KMS-11 (cell line): ENCODE data around the gene KRT31.
"Not testable (repeated sequence)": the region's sequence is repeated elsewhere in the genome, so short reads cannot be mapped to it uniquely, and the experiment has no call there.

Experiments
- H2AFZ ChIP-seq: fragments of 200-600 bp; sonication (generic); 2 replicates; pipeline ENCODE4 v1.6.1; 2016; ENCODE audit warnings: antibody characterized with exemption, mixed run types, low read depth
- H3K27ac ChIP-seq: fragments of 200-600 bp; sonication (generic); 2 replicates; pipeline ENCODE4 v1.6.1; 2016; ENCODE audit warnings: mild to moderate bottlenecking, mixed run types
- H3K27me3 ChIP-seq: fragments of 200-600 bp; sonication (generic); 2 replicates; pipeline ENCODE4 v1.6.1; 2017; ENCODE audit warnings: mild to moderate bottlenecking, low read depth, mixed run types, moderate library complexity; ENCODE audit not compliant: insufficient read depth
- H3K36me3 ChIP-seq: fragments of 200-600 bp; sonication (generic); 2 replicates; pipeline ENCODE4 v1.6.1; 2017; ENCODE audit warnings: mild to moderate bottlenecking, mixed run types; ENCODE audit not compliant: insufficient read depth
- H3K4me1 ChIP-seq: fragments of 200-600 bp; sonication (generic); 2 replicates; pipeline ENCODE4 v1.6.1; 2016; ENCODE audit warnings: mild to moderate bottlenecking, low read depth, mixed run types; ENCODE audit not compliant: poor library complexity, severe bottlenecking
- H3K4me2 ChIP-seq: fragments of 200-600 bp; sonication (generic); 2 replicates; pipeline ENCODE4 v1.7.0; 2016; ENCODE audit warnings: mild to moderate bottlenecking, mixed run types
- H3K4me3 ChIP-seq: fragments of 200-600 bp; sonication (generic); IDR thresholded peaks from 2 replicates; pipeline ENCODE4 v1.6.1; 2017; ENCODE audit warnings: low read depth, low read length, mixed read lengths; ENCODE audit not compliant: insufficient read depth
- H3K79me2 ChIP-seq: fragments of 200-600 bp; sonication (generic); 2 replicates; pipeline ENCODE4 v1.6.1; 2016; ENCODE audit warnings: low read depth, mixed run types; ENCODE audit not compliant: insufficient read depth
- H3K9ac ChIP-seq: fragments of 200-600 bp; sonication (generic); 2 replicates; pipeline ENCODE4 v1.6.1; 2016; ENCODE audit warnings: mild to moderate bottlenecking, mixed run types
- H4K20me1 ChIP-seq: fragments of 200-600 bp; sonication (generic); 2 replicates; pipeline ENCODE4 v1.6.1; 2016; ENCODE audit warnings: mild to moderate bottlenecking, mixed run types; ENCODE audit not compliant: insufficient read depth
- CTCF ChIP-seq: fragments of 200-600 bp; sonication (generic); conservative IDR thresholded peaks from 2 replicates; pipeline ENCODE4 v1.6.1; 2017; ENCODE audit warnings: low read depth, mild to moderate bottlenecking, antibody characterized with exemption, low read length, moderate library complexity, mixed read lengths

KRT31 gene

GRCh38 chr17:41352597-41353366 lies 44.6 kb downstream of the KRT31 start:
- Histone ChIP-seq H3K27me3 (no peaks in the 10 kb centered on the region; the same call in 1 of the 2 replicates), H3K36me3 (no peaks in the 10 kb centered on the region), H4K20me1 (no peaks in the 10 kb centered on the region), H3K27ac (no peak overlapping the region), H3K4me3 (no peak overlapping the region), H3K4me1 (no peaks in the 10 kb centered on the region), H3K79me2 (no peaks in the 10 kb centered on the region), H3K4me2 (no peak overlapping the region), H2AFZ (no peak overlapping the region), H3K9ac (no peak overlapping the region)
- TF ChIP-seq CTCF: no peak

GRCh38 chr17:41351177-41351576 lies 46.2 kb downstream of the KRT31 start:
- Histone ChIP-seq H3K27ac (no peak overlapping the region), H3K4me3 (no peak overlapping the region), H3K27me3 (no peaks in the 10 kb centered on the region; the same call in 1 of the 2 replicates), H3K9ac (no peak overlapping the region), H2AFZ (no peak overlapping the region), H4K20me1 (no peaks in the 10 kb centered on the region), H3K36me3 (no peaks in the 10 kb centered on the region), H3K4me1 (no peaks in the 10 kb centered on the region), H3K79me2 (no peaks in the 10 kb centered on the region), H3K4me2 (no peak overlapping the region)
- no peak for TF ChIP-seq CTCF

GRCh38 chr17:41350381-41350878 lies 47.0 kb downstream of the KRT31 start, which contains the start of gene KRT33A:
Gene KRT33A, minus strand, starts transcription at chr17:41350828. Its CDS starts 61 bp downstream, at chr17:41350767.
- not testable (repeated sequence) for H2AFZ ChIP-seq, H4K20me1 ChIP-seq, H3K4me1 ChIP-seq, H3K27me3 ChIP-seq, H3K36me3 ChIP-seq, H3K79me2 ChIP-seq, H3K4me2 ChIP-seq, H3K9ac ChIP-seq, H3K27ac ChIP-seq, H3K4me3 ChIP-seq

GRCh38 chr17:41347869-41348760 lies 49.3 kb downstream of the KRT31 start:
- Histone ChIP-seq H3K4me1 (no peaks in the 10 kb centered on the region), H3K4me2 (no peak overlapping the region), H3K27ac (no peak overlapping the region), H3K4me3 (no peak overlapping the region), H3K79me2 (no peaks in the 10 kb centered on the region), H2AFZ (no peak overlapping the region), H3K9ac (no peak overlapping the region), H4K20me1 (no peaks in the 10 kb centered on the region), H3K27me3 (peaks cover 11% of the 10 kb centered on the region; the same call in 1 of the 2 replicates), H3K36me3 (no peaks in the 10 kb centered on the region)
- TF ChIP-seq CTCF: no peak

GRCh38 chr17:41346421-41346820 lies 51.0 kb downstream of the KRT31 start:
- H2AFZ ChIP-seq, H4K20me1 ChIP-seq, H3K4me3 ChIP-seq, H3K4me1 ChIP-seq, H3K79me2 ChIP-seq, H3K9ac ChIP-seq, H3K27ac ChIP-seq, H3K36me3 ChIP-seq, H3K4me2 ChIP-seq: not testable (repeated sequence)
- H3K27me3 ChIP-seq: peaks cover 11% of the 10 kb centered on the region; the same call in 1 of the 2 replicates
